Measurements from ENCODE around the gene QSOX2.

- TF ChIP-seq TAF1 (IDR thresholded peaks at IDR 0.05; ENCODE audit: borderline replicate concordance, low read depth, low read length), result no peak
- no peak for TF ChIP-seq POLR2A (IDR thresholded peaks at IDR 0.05; ENCODE audit: low read depth, low read length)
Measured at GRCh38 chr9:136239135-136239982, 6.3 kb downstream of the QSOX2 start.
